HepG2 (cell line): ENCODE results near the gene MAPK8IP3. TPM values are rescaled to one million over a fixed set of nuclear protein-coding genes. Genes with fewer than 3 reads are reported as not detected.

ENCODE experiments used
- ATAC-seq: fragments of 200-7000 bp; cut with Tn5 transposase; 3 replicates; pipeline ENCODE4 v1.9.1; 2020; ENCODE audit warnings: mild to moderate bottlenecking, moderate library complexity
- BruUV-seq: library from RNA; stranded (reverse); fragments of 400-500 nt; replicated peaks from 2 replicates; lab custom pipeline; 2021; lab: Mats Ljungman, UMichigan
- CTCF ChIA-PET: fragments of 300-600 bp; formaldehyde crosslinking; extraction: SDS; loops from one replicate; lab custom pipeline; 2021; ENCODE audit warnings: low total read pairs, inconsistent platforms, low intra/inter-chr PET ratio; lab: Yijun Ruan, JAX
- POLR2A ChIA-PET: fragments of 350-600 bp; sonication (Branson Sonifier 250); formaldehyde crosslinking; loops from one replicate; lab custom pipeline; 2020; ENCODE audit warnings: antibody characterized with exemption, inconsistent platforms; lab: Yijun Ruan, JAX
- DNase-seq: peaks from one replicate; pipeline ENCODE4 v3.0.0-alpha.2; 2015; ENCODE audit warnings: low spot score
- FAIRE-seq: peaks from 3 replicates; lab custom pipeline; 2011; peaks lifted over from hg19 to GRCh38; lab: Jason Lieb, UNC
- H2AFZ ChIP-seq: one replicate; pipeline ENCODE4 v1.6.1; 2011; ENCODE audit warnings: low read length, inconsistent platforms
- H3K27ac ChIP-seq: fragments of 300-600 bp; 3 replicates; pipeline ENCODE4 v1.8.0; 2011; ENCODE audit warnings: mixed run types, mild to moderate bottlenecking, mixed read lengths, low read length, inconsistent platforms; ENCODE audit not compliant: insufficient read depth; ENCODE audit errors: extremely low read length
- H3K27me3 ChIP-seq, 2 experiments: fragments of 200-600 bp in 1 of 2; 2 replicates in 1 of 2; 3 replicates in 1 of 2; pipeline versions ENCODE4 v1.6.0 to v1.8.0; 2011; ENCODE audit warnings: low read length in 2 of 2, mild to moderate bottlenecking in 2 of 2, moderate library complexity in 2 of 2, inconsistent platforms in 1 of 2; ENCODE audit not compliant: insufficient read depth in 2 of 2, control insufficient read depth in 1 of 2
- H3K36me3 ChIP-seq, 2 experiments: fragments of 200-600 bp in 1 of 2; replicated peaks in 1 of 2; 2 replicates in 1 of 2; 3 replicates in 1 of 2; pipeline versions ENCODE4 v1.5.1 to v1.8.0; 2011; ENCODE audit warnings: low read length in 2 of 2, inconsistent platforms in 1 of 2; ENCODE audit not compliant: insufficient read depth in 2 of 2, control insufficient read depth in 1 of 2
- H3K4me1 ChIP-seq: 2 replicates; pipeline ENCODE4 v1.5.1; 2012; ENCODE audit warnings: low read length, inconsistent platforms; ENCODE audit not compliant: insufficient read depth
- H3K4me2 ChIP-seq: 2 replicates; pipeline ENCODE4 v1.6.0; 2011; ENCODE audit warnings: low read depth, low read length, inconsistent platforms
- H3K4me3 ChIP-seq, 3 experiments: fragments of 200-600 bp in 1 of 3; sonication (generic), shearing (Covaris generic) in 1 of 3; replicated peaks in 1 of 3; 2 replicates each; pipeline ENCODE4 v1.5.1; 2011 to 2016; ENCODE audit warnings: low read length in 3 of 3, inconsistent platforms in 2 of 3, low read depth in 2 of 3, mild to moderate bottlenecking in 2 of 3, control low read depth in 1 of 3, mixed read lengths in 1 of 3; ENCODE audit not compliant: insufficient read depth in 1 of 3
- H3K79me2 ChIP-seq: one replicate; pipeline ENCODE4 v1.6.1; 2011; ENCODE audit warnings: low read length, inconsistent platforms; ENCODE audit not compliant: insufficient read depth
- H3K9ac ChIP-seq: 2 replicates; pipeline ENCODE4 v1.6.0; 2011; ENCODE audit warnings: mild to moderate bottlenecking, low read depth, low read length, inconsistent platforms; ENCODE audit not compliant: insufficient read depth
- H3K9me3 ChIP-seq: 2 replicates; pipeline ENCODE4 v1.5.1; 2012; ENCODE audit warnings: mild to moderate bottlenecking, low read length
- H4K20me1 ChIP-seq: 2 replicates; pipeline ENCODE4 v1.6.0; 2011; ENCODE audit warnings: inconsistent platforms, mild to moderate bottlenecking, low read length, moderate library complexity; ENCODE audit not compliant: insufficient read depth
- PCBP1 ChIP-seq: fragments of 200-400 bp; formaldehyde crosslinking; IDR thresholded peaks from 2 replicates; pipeline ENCODE4 v1.6.1; 2017; ENCODE audit warnings: mild to moderate bottlenecking, low read depth, low read length, borderline replicate concordance
- RBFOX2 ChIP-seq: fragments of 200-400 bp; formaldehyde crosslinking; IDR thresholded peaks from 2 replicates; pipeline ENCODE4 v1.6.1; 2017; ENCODE audit warnings: low read depth, mild to moderate bottlenecking, low read length
- ZNF143 ChIP-seq: sonication (generic); formaldehyde crosslinking; IDR thresholded peaks from 2 replicates; pipeline ENCODE4 v1.4.0; 2020; ENCODE audit warnings: missing genetic modification reagents
- ZNF451 ChIP-seq: sonication (generic); formaldehyde crosslinking; IDR thresholded peaks from 2 replicates; pipeline ENCODE4 v1.5.0; 2020; ENCODE audit warnings: mild to moderate bottlenecking, missing genetic modification reagents
- WGBS: methylation state at CpG from one replicate; pipeline ENCODE4 v1.1.6; 2017; ENCODE audit warnings: low lambda C conversion rate; 5-methylcytosine and 5-hydroxymethylcytosine counted together
- in situ Hi-C: cut with HindIII; loops from 2 replicates; pipeline ENCODE4 v1.10.0; 2017; ENCODE audit warnings: low pct_unique_long_range_greater_than_20kb; ENCODE audit not compliant: extremely low pct_ligation_motif_present
- intact Hi-C: fragments of 100-400 bp; cut with micrococcal nuclease; formaldehyde crosslinking; loops from one replicate; pipeline ENCODE4 v1.10.0; 2022; ENCODE audit not compliant: unreplicated experiment
- polyA plus RNA-seq, 8 experiments: library from polyadenylated mRNA; depleted of rRNA in 3 of 8; stranded (reverse) in 7 of 8; unstranded in 1 of 8; fragments of >200 nt; fragmentation: Illumina TruSeq in 4 of 8; extraction: Trizol in 4 of 8; gene quantifications; 2 replicates each; pipeline versions ENCODE4 v1.2.1 to v1.2.3, GENCODE V29; 2011 to 2016; ENCODE audit warnings: low read depth in 4 of 8, missing spikeins in 1 of 8, mixed read lengths in 1 of 8; ENCODE audit not compliant: insufficient read depth in 1 of 8
- total RNA-seq, 5 experiments: library from RNA; depleted of rRNA; stranded (reverse); fragments of >200 nt; fragmentation: Illumina TruSeq; extraction: Trizol; gene quantifications; 2 replicates each; pipeline ENCODE4 v1.2.3, GENCODE V29; 2016; ENCODE audit warnings: low read depth in 1 of 5
- TF ChIP-seq, protein P1 (sequence below): sonication (generic); formaldehyde crosslinking; conservative IDR thresholded peaks from 2 replicates; pipeline ENCODE4 v1.4.0; 2020; ENCODE audit warnings: missing genetic modification reagents

Gene MAPK8IP3
- total and polyA plus RNA-seq, 2 of the 13 experiments (the other 11 are each of a cell fraction or from before 2014, with no cell fraction given) = 25.1 to 41.7 TPM

DNA sequence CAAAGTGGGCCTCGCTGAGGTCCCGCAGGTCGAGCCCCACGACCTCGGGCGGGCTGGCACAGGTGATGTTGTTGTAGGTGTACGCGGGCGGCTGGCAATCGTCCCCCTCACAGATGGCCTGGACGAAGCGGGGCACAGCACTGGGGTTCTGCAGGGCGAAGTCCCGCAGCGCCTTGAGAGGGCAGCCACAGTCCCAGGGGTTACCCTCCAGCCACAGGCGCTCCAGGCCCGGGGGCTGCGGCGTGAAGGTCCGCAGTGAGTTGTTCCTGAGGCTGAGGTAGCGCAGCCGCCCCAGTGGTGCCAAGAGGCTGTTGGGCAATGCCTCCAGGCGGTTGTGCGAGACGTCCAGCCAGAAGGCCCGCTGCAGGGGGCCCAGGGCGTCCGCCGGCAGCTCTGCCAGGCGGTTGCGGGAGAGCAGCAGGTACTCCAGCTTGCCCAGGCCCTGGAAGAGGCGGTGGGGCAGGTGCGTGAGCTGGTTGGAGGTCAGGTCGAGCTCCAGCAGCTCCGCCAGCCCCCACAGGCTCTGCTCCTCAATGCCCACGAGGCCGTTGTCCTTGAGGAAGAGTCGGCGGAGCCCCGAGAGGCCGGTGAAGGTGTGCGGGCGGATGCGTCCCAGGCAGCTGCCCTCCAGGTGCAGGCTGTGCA, 84.7 kb downstream of the MAPK8IP3 start:
- ChIA-PET CTCF (no interaction called here), POLR2A (interaction anchor here (5.5 kb wide), 1 partner anchor 8 kb away, joined by 57 read pairs; the partner anchor contains the start of genes NUBP2 and SPSB3)
- no peak for DNase-seq
- no peaks in the 10 kb centered on the region for H3K9me3 ChIP-seq
- BruUV-seq = no TSS peak
- TF ChIP-seq PCBP1 = no peak
- no peak for TF ChIP-seq ZNF451 (CRISPR knock-in tag)
- TF ChIP-seq, protein P1, sequence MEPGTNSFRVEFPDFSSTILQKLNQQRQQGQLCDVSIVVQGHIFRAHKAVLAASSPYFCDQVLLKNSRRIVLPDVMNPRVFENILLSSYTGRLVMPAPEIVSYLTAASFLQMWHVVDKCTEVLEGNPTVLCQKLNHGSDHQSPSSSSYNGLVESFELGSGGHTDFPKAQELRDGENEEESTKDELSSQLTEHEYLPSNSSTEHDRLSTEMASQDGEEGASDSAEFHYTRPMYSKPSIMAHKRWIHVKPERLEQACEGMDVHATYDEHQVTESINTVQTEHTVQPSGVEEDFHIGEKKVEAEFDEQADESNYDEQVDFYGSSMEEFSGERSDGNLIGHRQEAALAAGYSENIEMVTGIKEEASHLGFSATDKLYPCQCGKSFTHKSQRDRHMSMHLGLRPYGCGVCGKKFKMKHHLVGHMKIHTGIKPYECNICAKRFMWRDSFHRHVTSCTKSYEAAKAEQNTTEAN (CRISPR knock-in tag) = no peak
- peak; percentile 41; the same call in 1 of the 2 replicates for TF ChIP-seq RBFOX2
- TF ChIP-seq ZNF143 (CRISPR knock-in tag) = no peak
- in situ Hi-C loops (no loop called here), intact Hi-C loops (no loop called here)
- H3K27me3 ChIP-seq = no peaks in the 10 kb centered on the region
- WGBS = 100% methylated on average over 15 of the region's 44 CpGs
- H3K79me2 ChIP-seq = peaks cover 3% of the 10 kb centered on the region
- peaks cover 4 to 7% of the 10 kb centered on the region in 2 experiments; a peak in 3 of 5 replicates for H3K36me3 ChIP-seq
- no peak overlapping the region for H2AFZ ChIP-seq
- H3K4me2 ChIP-seq = no peak overlapping the region
- no peak overlapping the region for H3K9ac ChIP-seq
- H4K20me1 ChIP-seq = no peaks in the 10 kb centered on the region
- FAIRE-seq = no peak
- peaks cover 25% of the 10 kb centered on the region for H3K4me1 ChIP-seq
- H3K4me3 ChIP-seq = no peak overlapping the region
- H3K27ac ChIP-seq = no peak overlapping the region
- ATAC-seq = no peak
